ENCODE measurements around the gene ITGA1. TPM values are rescaled to one million over a fixed set of nuclear protein-coding genes. Genes with fewer than 3 reads are reported as not detected.
A peak's percentile ranks its signal among the peaks of the same experiment; 100 is the strongest.

ITGA1 gene
- total RNA-seq, 4 donors from 2014 or later, result 21.2 to 49.5 (median 43.1) TPM

- no peak for DNase-seq
- no peak overlapping the region for H3K4me3 ChIP-seq
- H3K36me3 ChIP-seq, result no peaks in the 10 kb centered on the region
- TF ChIP-seq POLR2A (IDR thresholded peaks at IDR 0.05) (no peak), CTCF (IDR thresholded peaks at IDR 0.05) (no peak)
- H3K27ac ChIP-seq, result peak overlapping the region in 2 of 4 donors; percentile 5 to 7
- no peaks in the 10 kb centered on the region for H3K4me1 ChIP-seq
- H3K27me3 ChIP-seq, result no peaks in the 10 kb centered on the region
- H3K9me3 ChIP-seq, result no peaks in the 10 kb centered on the region
Measured at GRCh38 chr5:52773342-52773741, 14.4 kb upstream of the ITGA1 start.

GRCh38 chr5:52774005-52774410 lies 13.7 kb upstream of the ITGA1 start:
- H3K4me1 ChIP-seq, result no peaks in the 10 kb centered on the region
- H3K9me3 ChIP-seq, result no peaks in the 10 kb centered on the region
- H3K27ac ChIP-seq, result peak overlapping the region in 2 of 4 donors; percentile 6 to 58
- H3K27me3 ChIP-seq, result no peaks in the 10 kb centered on the region
- H3K36me3 ChIP-seq, result no peaks in the 10 kb centered on the region
- TF ChIP-seq POLR2A (IDR thresholded peaks at IDR 0.05), result no peak
- TF ChIP-seq CTCF (IDR thresholded peaks at IDR 0.05), result no peak
- H3K4me3 ChIP-seq, result no peak overlapping the region
- DNase-seq, result no peak

- Histone ChIP-seq H3K4me1 (no peaks in the 10 kb centered on the region), H3K27me3 (no peaks in the 10 kb centered on the region), H3K4me3 (no peak overlapping the region), H3K36me3 (no peaks in the 10 kb centered on the region), H3K9me3 (no peaks in the 10 kb centered on the region), H3K27ac (peak overlapping the region in 2 of 4 donors; percentile 40 to 76)
- peak in 1 of 3 donors; percentile 50 for DNase-seq
- TF ChIP-seq POLR2A (IDR thresholded peaks at IDR 0.05), result peak in 1 of 2 donors; percentile 14
- TF ChIP-seq CTCF (IDR thresholded peaks at IDR 0.05), result no peak
Measured at GRCh38 chr5:52776116-52776515, 11.6 kb upstream of the ITGA1 start.

GRCh38 chr5:52777186-52777585 lies 10.5 kb upstream of the ITGA1 start:
- Histone ChIP-seq H3K4me3 (no peak overlapping the region), H3K36me3 (no peaks in the 10 kb centered on the region), H3K9me3 (no peaks in the 10 kb centered on the region), H3K4me1 (no peaks in the 10 kb centered on the region), H3K27me3 (no peaks in the 10 kb centered on the region), H3K27ac (no peak overlapping the region)
- no peak for DNase-seq
- TF ChIP-seq POLR2A (IDR thresholded peaks at IDR 0.05), result no peak
- TF ChIP-seq CTCF (IDR thresholded peaks at IDR 0.05), result no peak

GRCh38 chr5:52778781-52779180 lies 8.9 kb upstream of the ITGA1 start:
- Histone ChIP-seq H3K36me3 (no peaks in the 10 kb centered on the region), H3K4me3 (no peak overlapping the region), H3K27me3 (no peaks in the 10 kb centered on the region), H3K27ac (no peak overlapping the region), H3K9me3 (no peaks in the 10 kb centered on the region), H3K4me1 (no peaks in the 10 kb centered on the region)
- TF ChIP-seq CTCF (IDR thresholded peaks at IDR 0.05), result no peak
- TF ChIP-seq POLR2A (IDR thresholded peaks at IDR 0.05), result no peak
- no peak for DNase-seq

GRCh38 chr5:52779213-52779612 lies 8.5 kb upstream of the ITGA1 start:
- no peak for DNase-seq
- H3K27ac ChIP-seq, result no peak overlapping the region
- H3K4me3 ChIP-seq, result no peak overlapping the region
- H3K9me3 ChIP-seq, result no peaks in the 10 kb centered on the region
- H3K27me3 ChIP-seq, result no peaks in the 10 kb centered on the region
- H3K4me1 ChIP-seq, result no peaks in the 10 kb centered on the region
- H3K36me3 ChIP-seq, result no peaks in the 10 kb centered on the region
- TF ChIP-seq CTCF (IDR thresholded peaks at IDR 0.05) (no peak), POLR2A (IDR thresholded peaks at IDR 0.05) (no peak)
